Tibial nerve (tissue), 4 donors: ENCODE measurements around the gene ACADSB. TPM values are rescaled to one million over a fixed set of nuclear protein-coding genes. Genes with fewer than 3 reads are reported as not detected.

Experiments
- DNase-seq, 2 donors: peaks; one replicate each; pipeline ENCODE4 v3.0.0-alpha.2; 2019; ENCODE audit warnings: low spot score in 2 of 2
- H3K27ac ChIP-seq, 4 donors: fragments of 200-600 bp; sonication (generic) in 3 of 4; one replicate each; pipeline ENCODE4 v1.5.1; 2017 to 2019; ENCODE audit warnings: mild to moderate bottlenecking in 1 of 4
- H3K27me3 ChIP-seq, 2 donors: fragments of 200-600 bp; sonication (generic) in 1 of 2; one replicate each; pipeline versions ENCODE4 v1.5.1 to v1.6.0; 2017 to 2019
- H3K36me3 ChIP-seq, 3 donors: fragments of 200-600 bp; sonication (generic); one replicate each; pipeline ENCODE4 v1.5.1; 2018 to 2019
- H3K4me1 ChIP-seq, 4 donors: fragments of 200-600 bp; sonication (generic) in 3 of 4; one replicate each; pipeline ENCODE4 v1.5.1; 2017 to 2019
- H3K4me3 ChIP-seq, 4 donors: fragments of 200-600 bp; sonication (generic) in 3 of 4; one replicate each; pipeline ENCODE4 v1.5.1; 2017 to 2019; ENCODE audit warnings: mild to moderate bottlenecking in 1 of 4, moderate library complexity in 1 of 4
- H3K9me3 ChIP-seq, 4 donors: fragments of 200-600 bp; sonication (generic) in 3 of 4; one replicate each; pipeline ENCODE4 v1.5.1; 2017 to 2019
- EP300 ChIP-seq, 2 donors: sonication (generic); formaldehyde crosslinking; IDR thresholded peaks; one replicate each; pipeline ENCODE4 v1.6.1; 2017; ENCODE audit warnings: antibody characterized with exemption in 2 of 2, mild to moderate bottlenecking in 1 of 2
- POLR2A ChIP-seq, 2 donors: fragments of 450-650 bp; IDR thresholded peaks; one replicate each; pipeline ENCODE4 v1.6.1; 2017; ENCODE audit warnings: antibody characterized with exemption in 2 of 2, mild to moderate bottlenecking in 2 of 2, moderate library complexity in 2 of 2
- WGBS, 2 donors: methylation state at CpG; one replicate each; pipeline ENCODE4 v1.1.5; 2018; 5-methylcytosine and 5-hydroxymethylcytosine counted together
- total RNA-seq, 4 donors: library from RNA; depleted of rRNA; stranded (reverse); fragments of >200 nt; gene quantifications; one replicate each; pipeline ENCODE4 v1.1.0, GENCODE V29; 2016
- TF ChIP-seq, protein P1 (sequence below), 5 experiments: fragments of 200-600 bp in 3 of 5; fragments of 450-650 bp in 2 of 5; sonication (generic) in 3 of 5; IDR thresholded peaks; one replicate each; pipeline ENCODE4 v1.5.1; 2016 to 2019; ENCODE audit warnings: antibody characterized with exemption in 5 of 5, mild to moderate bottlenecking in 3 of 5, moderate library complexity in 2 of 5

Gene ACADSB
- total RNA-seq, 4 donors from 2014 or later: 17.4 to 26.8 (median 24.7) TPM

DNA sequence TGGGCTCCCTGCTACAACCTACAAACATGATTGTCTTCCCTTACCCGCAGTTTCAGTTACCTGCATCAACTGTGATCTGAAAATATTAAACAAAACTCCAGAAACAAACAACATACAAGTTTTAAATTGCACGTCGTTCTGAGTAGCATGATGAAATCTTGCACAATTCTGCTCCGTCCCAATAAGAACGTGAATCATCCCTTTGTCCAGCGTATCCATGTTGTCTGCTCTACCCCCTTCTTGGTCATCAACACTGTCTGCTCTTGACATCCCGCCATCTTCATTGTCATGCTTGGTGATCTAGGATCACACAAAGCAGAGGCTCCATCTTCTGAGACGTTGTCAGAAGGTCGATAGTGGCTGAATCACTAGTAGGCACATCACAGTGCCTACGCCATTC, 53.9 kb downstream of the ACADSB start:
- TF ChIP-seq, protein P1, sequence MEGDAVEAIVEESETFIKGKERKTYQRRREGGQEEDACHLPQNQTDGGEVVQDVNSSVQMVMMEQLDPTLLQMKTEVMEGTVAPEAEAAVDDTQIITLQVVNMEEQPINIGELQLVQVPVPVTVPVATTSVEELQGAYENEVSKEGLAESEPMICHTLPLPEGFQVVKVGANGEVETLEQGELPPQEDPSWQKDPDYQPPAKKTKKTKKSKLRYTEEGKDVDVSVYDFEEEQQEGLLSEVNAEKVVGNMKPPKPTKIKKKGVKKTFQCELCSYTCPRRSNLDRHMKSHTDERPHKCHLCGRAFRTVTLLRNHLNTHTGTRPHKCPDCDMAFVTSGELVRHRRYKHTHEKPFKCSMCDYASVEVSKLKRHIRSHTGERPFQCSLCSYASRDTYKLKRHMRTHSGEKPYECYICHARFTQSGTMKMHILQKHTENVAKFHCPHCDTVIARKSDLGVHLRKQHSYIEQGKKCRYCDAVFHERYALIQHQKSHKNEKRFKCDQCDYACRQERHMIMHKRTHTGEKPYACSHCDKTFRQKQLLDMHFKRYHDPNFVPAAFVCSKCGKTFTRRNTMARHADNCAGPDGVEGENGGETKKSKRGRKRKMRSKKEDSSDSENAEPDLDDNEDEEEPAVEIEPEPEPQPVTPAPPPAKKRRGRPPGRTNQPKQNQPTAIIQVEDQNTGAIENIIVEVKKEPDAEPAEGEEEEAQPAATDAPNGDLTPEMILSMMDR (IDR thresholded peaks at IDR 0.05): no peak
- TF ChIP-seq EP300 (IDR thresholded peaks at IDR 0.05) (no peak), POLR2A (IDR thresholded peaks at IDR 0.05) (no peak)
- H3K4me3 ChIP-seq: no peak overlapping the region
- 81 to 84% methylated on average over 10 of the region's 10 CpGs for WGBS, 2 donors
- no peak for DNase-seq
- H3K36me3 ChIP-seq: no peaks in the 10 kb centered on the region
- no peaks in the 10 kb centered on the region for H3K27me3 ChIP-seq
- no peak overlapping the region for H3K27ac ChIP-seq
- H3K9me3 ChIP-seq: peaks cover 0 to 3% (median 0%) of the 10 kb centered on the region in 4 donors
- H3K4me1 ChIP-seq: no peaks in the 10 kb centered on the region

DNA sequence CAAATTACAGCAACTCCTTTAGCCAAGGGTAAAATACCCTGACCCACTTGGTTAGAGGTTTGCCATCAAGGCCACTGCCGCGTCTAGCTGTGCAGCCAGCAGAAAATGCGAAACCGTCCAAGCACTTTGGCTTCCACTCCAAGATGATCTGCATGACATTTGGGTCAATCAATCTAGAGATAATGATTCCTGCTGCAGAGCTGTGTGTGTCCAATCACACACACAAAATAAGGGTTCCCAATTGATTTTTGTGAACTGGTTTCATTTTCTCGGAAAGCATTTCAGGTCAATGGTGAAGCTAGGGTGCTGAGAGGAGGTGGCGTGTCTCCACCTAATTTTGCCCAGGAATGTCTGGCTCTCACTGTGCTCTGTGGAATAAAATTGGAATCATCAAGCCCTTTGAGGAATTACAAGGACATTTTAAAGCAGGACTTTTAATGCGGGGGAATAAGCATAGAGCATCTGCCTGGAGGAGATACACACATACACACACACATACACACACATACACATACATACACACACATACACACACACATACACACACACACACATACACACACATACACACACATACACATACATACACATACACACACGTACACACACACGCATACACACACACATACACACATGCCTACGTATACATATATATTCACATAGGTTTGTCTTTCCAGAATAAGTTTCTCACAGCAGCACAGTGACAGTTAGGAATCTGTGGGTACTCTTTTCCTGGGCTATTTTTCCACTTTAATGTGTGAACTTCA, 59.5 kb downstream of the ACADSB start:
- H3K4me1 ChIP-seq: peaks cover 0 to 5% (median 0%) of the 10 kb centered on the region in 4 donors
- no peak overlapping the region for H3K4me3 ChIP-seq
- H3K27me3 ChIP-seq: no peaks in the 10 kb centered on the region
- no peak for DNase-seq
- no peaks in the 10 kb centered on the region for H3K36me3 ChIP-seq
- peaks cover 0 to 3% (median 0%) of the 10 kb centered on the region in 4 donors for H3K9me3 ChIP-seq
- 82 to 85% methylated on average over 10 of the region's 10 CpGs for WGBS, 2 donors
- TF ChIP-seq POLR2A (IDR thresholded peaks at IDR 0.05): no peak
- TF ChIP-seq, protein P1 (IDR thresholded peaks at IDR 0.05): no peak
- TF ChIP-seq EP300 (IDR thresholded peaks at IDR 0.05): no peak
- no peak overlapping the region for H3K27ac ChIP-seq

DNA sequence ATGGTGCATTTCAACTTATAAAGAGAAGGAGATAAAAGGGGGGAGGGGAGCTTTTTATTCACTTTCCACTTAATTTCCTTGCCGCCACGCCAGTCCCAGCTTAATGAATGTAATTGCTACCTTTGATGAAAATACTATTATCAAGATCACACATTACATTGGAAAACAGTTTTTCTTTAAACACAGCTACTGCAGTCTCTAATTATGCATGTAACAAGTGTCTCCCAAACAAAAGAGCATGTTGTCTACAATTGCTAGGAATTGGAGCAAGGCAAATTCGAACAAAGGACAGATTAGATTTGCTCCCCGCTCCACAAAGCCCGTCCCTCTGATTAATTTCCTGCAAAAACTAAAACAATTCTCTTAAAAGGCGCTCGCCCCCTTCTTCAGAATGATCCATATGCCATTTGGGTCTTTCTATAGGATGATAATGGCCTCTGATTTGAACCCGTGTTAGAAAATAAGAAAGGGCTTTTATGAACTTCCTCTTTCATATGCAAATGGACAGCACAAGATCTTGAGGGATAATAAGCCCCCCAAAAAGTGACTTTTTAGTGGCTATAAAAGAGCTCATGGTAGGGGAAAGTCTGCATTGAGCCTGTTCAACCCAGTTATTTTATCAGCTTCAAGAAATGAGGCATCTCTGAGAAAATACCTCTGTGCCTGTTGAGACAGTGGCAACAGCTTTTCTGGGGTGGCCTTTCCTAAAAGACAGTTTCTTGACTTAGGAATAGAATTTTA, 60.6 kb downstream of the ACADSB start:
- Histone ChIP-seq H3K27ac (no peak overlapping the region), H3K4me1 (peaks cover 0 to 5% (median 0%) of the 10 kb centered on the region in 4 donors), H3K9me3 (peaks cover 0 to 3% (median 0%) of the 10 kb centered on the region in 4 donors), H3K36me3 (no peaks in the 10 kb centered on the region), H3K27me3 (no peaks in the 10 kb centered on the region), H3K4me3 (no peak overlapping the region)
- WGBS, 2 donors: 43 to 54% methylated on average over 8 of the region's 8 CpGs
- TF ChIP-seq EP300 (IDR thresholded peaks at IDR 0.05): no peak
- no peak for TF ChIP-seq POLR2A (IDR thresholded peaks at IDR 0.05)
- TF ChIP-seq, protein P1 (IDR thresholded peaks at IDR 0.05): no peak
- DNase-seq: no peak

DNA sequence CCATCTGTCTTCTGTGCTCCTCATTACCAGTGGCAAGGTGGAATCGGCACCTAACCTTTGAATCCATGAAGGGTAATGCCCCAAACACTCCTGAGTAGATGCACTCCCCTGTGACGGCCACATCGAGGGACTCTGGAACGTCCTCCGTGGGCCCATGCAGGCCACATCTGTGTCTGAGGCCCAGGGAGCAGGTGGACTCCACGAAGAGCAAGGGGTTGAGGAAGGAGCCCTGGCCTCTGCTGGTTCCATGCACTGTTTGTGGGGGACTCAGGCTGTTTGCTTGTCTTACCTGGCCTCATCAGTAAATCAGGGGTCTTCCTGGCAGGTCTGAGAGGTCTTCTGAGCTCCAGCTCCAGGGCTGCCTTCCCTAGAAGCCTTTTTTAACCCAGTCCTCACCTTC, 64.4 kb downstream of the ACADSB start:
- H3K4me1 ChIP-seq: peaks cover 0 to 5% (median 0%) of the 10 kb centered on the region in 4 donors
- no peaks in the 10 kb centered on the region for H3K27me3 ChIP-seq
- 78 to 92% methylated on average over 6 of the region's 6 CpGs for WGBS, 2 donors
- H3K27ac ChIP-seq: no peak overlapping the region
- no peaks in the 10 kb centered on the region for H3K36me3 ChIP-seq
- DNase-seq: no peak
- H3K4me3 ChIP-seq: no peak overlapping the region
- TF ChIP-seq EP300 (IDR thresholded peaks at IDR 0.05): no peak
- TF ChIP-seq, protein P1 (IDR thresholded peaks at IDR 0.05): no peak
- no peak for TF ChIP-seq POLR2A (IDR thresholded peaks at IDR 0.05)
- peaks cover 0 to 9% (median 0%) of the 10 kb centered on the region in 4 donors for H3K9me3 ChIP-seq

DNA sequence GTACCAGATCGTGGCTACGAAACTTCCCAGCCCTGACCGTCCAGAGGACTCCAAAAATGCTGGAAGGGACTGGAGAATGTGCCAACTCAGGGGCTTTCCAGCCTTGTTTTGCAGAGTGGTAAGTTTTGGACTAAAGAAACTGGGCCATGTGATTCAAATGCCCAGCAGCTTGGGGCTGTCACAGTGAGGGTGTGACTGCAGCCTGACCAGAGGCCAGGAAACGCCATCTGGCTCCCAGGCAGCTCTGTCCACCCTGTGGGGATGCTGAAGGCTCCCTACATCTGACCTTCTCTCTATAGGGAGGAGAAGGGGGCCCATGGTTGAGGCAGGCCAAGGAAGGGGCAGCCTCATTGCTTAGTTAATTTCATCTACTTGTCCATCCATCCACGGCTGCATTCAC, 65.4 kb downstream of the ACADSB start:
- no peak overlapping the region for H3K27ac ChIP-seq
- 77 to 88% methylated on average over 5 of the region's 5 CpGs for WGBS, 2 donors
- H3K27me3 ChIP-seq: no peaks in the 10 kb centered on the region
- H3K4me1 ChIP-seq: peaks cover 0 to 5% (median 0%) of the 10 kb centered on the region in 4 donors
- H3K9me3 ChIP-seq: peaks cover 0 to 9% (median 0%) of the 10 kb centered on the region in 4 donors
- DNase-seq: no peak
- no peaks in the 10 kb centered on the region for H3K36me3 ChIP-seq
- TF ChIP-seq, protein P1 (IDR thresholded peaks at IDR 0.05): no peak
- TF ChIP-seq POLR2A (IDR thresholded peaks at IDR 0.05) (no peak), EP300 (IDR thresholded peaks at IDR 0.05) (no peak)
- H3K4me3 ChIP-seq: no peak overlapping the region
